Activated CD4-positive, alpha-beta T cell treated with anti-CD3 and anti-CD28 coated beads, Interleukin-2, amount 10 ng/mL, durations not matched to agents 7 days and 5 days (primary cell): Measurements from ENCODE around the gene TIGD2. TPM values are rescaled to one million over a fixed set of nuclear protein-coding genes. Genes with fewer than 3 reads are reported as not detected.

Source experiments
- CTCF ChIA-PET: fragments of 350-600 bp; sonication (Branson Sonifier 250); formaldehyde crosslinking; loops from one replicate; lab custom pipeline; 2021; ENCODE audit warnings: antibody characterized with exemption; lab: Charles Lee
- POLR2A ChIA-PET: fragments of 350-600 bp; sonication (Branson Sonifier 250); formaldehyde crosslinking; loops from one replicate; lab custom pipeline; 2021; ENCODE audit warnings: antibody characterized with exemption; lab: Charles Lee
- DNase-seq: peaks from one replicate; pipeline ENCODE4 v3.0.0-alpha.2; 2020
- H3K27ac Mint-ChIP-seq: one replicate; pipeline ENCODE4 v1.8.0; 2021; ENCODE audit warnings: mild to moderate bottlenecking, moderate library complexity, mixed read lengths
- H3K27me3 Mint-ChIP-seq: one replicate; pipeline ENCODE4 v1.8.0; 2021; ENCODE audit warnings: mixed read lengths
- H3K36me3 Mint-ChIP-seq: one replicate; pipeline ENCODE4 v1.8.0; 2021; ENCODE audit warnings: low read depth, mixed read lengths
- H3K4me1 Mint-ChIP-seq: one replicate; pipeline ENCODE4 v1.8.0; 2021; ENCODE audit warnings: mixed read lengths
- H3K4me3 Mint-ChIP-seq: one replicate; pipeline ENCODE4 v1.8.0; 2021; ENCODE audit warnings: mild to moderate bottlenecking, moderate library complexity, mixed read lengths
- H3K9me3 Mint-ChIP-seq: one replicate; pipeline ENCODE4 v1.8.0; 2021; ENCODE audit warnings: mixed read lengths
- total RNA-seq, 2 experiments: library from RNA; stranded (reverse); gene quantifications; one replicate each; pipeline ENCODE4 v1.2.3, GENCODE V29; 2021

Gene TIGD2
- 1 to 10 TPM; 5.9 to 6.4 TPM for total RNA-seq

GRCh38 chr4:89110986-89111832, at the start of gene TIGD2:
TSS of gene TIGD2 (plus strand) at chr4:89111533. CDS start at chr4:89112975, 1,442 bp downstream.
- peaks cover 7% of the 10 kb centered on the region for H3K9me3 Mint-ChIP-seq
- peak; percentile 85 for DNase-seq
- CTCF ChIA-PET, result interaction anchor here (0.6 to 0.7 kb wide), 3 partner anchors 11 to 655 kb away, joined by 3 read pairs; no protein-coding TSS in a partner anchor
- peak within 1 kb of the TSS; percentile 81 for H3K4me3 Mint-ChIP-seq
- POLR2A ChIA-PET, result no interaction called here
- peak within 1 kb of the TSS; percentile 87 for H3K27ac Mint-ChIP-seq
- H3K36me3 Mint-ChIP-seq, result peaks cover 9% of the 10 kb centered on the region
- H3K4me1 Mint-ChIP-seq, result peaks cover 22% of the 10 kb centered on the region
- peaks cover 23% of the 10 kb centered on the region for H3K27me3 Mint-ChIP-seq

DNA sequence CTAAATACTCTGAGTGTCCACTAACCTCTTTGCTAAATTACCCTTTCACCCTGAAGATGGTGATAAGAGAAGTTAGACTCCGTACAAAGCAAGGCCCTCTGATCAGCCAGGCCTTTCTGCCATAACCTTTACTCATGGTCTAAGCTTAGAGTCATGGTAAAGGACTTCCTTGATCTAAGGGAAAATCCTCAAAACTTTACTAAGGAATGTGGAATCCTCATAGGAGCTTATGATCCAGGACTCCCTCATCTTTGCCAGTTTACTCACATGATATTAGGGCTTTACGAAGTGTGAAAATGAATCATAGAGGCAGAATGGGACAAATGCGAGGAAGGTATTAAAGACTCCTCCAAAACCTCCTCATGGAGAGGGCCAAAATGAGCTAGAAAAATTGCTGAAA, 46.5 kb upstream of the TIGD2 start:
- H3K4me1 Mint-ChIP-seq, result peaks cover 4% of the 10 kb centered on the region
- POLR2A ChIA-PET, result no interaction called here
- CTCF ChIA-PET, result no interaction called here
- no peaks in the 10 kb centered on the region for H3K27me3 Mint-ChIP-seq
- DNase-seq, result no peak
- peaks cover 20% of the 10 kb centered on the region for H3K9me3 Mint-ChIP-seq
- H3K4me3 Mint-ChIP-seq, result no peak overlapping the region
- no peaks in the 10 kb centered on the region for H3K36me3 Mint-ChIP-seq
- no peak overlapping the region for H3K27ac Mint-ChIP-seq

GRCh38 chr4:89067417-89067816, 43.9 kb upstream of the TIGD2 start:
- Mint-ChIP-seq H3K27me3 (no peaks in the 10 kb centered on the region), H3K36me3 (no peaks in the 10 kb centered on the region), H3K4me3 (no peak overlapping the region), H3K4me1 (peaks cover 4% of the 10 kb centered on the region), H3K27ac (no peak overlapping the region), H3K9me3 (peaks cover 9% of the 10 kb centered on the region)
- ChIA-PET POLR2A (no interaction called here), CTCF (interaction anchor here (1.0 kb wide), 1 partner anchor 8 kb away, joined by 3 read pairs; no protein-coding TSS in a partner anchor)
- DNase-seq, result no peak

- DNase-seq, result no peak
- ChIA-PET CTCF (interaction anchor here (1.3 kb wide), 1 partner anchor 15 kb away, joined by 3 read pairs; no protein-coding TSS in a partner anchor), POLR2A (no interaction called here)
- no peaks in the 10 kb centered on the region for H3K36me3 Mint-ChIP-seq
- peaks cover 4% of the 10 kb centered on the region for H3K4me1 Mint-ChIP-seq
- no peak overlapping the region for H3K27ac Mint-ChIP-seq
- no peak overlapping the region for H3K4me3 Mint-ChIP-seq
- H3K9me3 Mint-ChIP-seq, result peaks cover 8% of the 10 kb centered on the region
- peaks cover 2% of the 10 kb centered on the region for H3K27me3 Mint-ChIP-seq
Measured at GRCh38 chr4:89069481-89069880, 41.9 kb upstream of the TIGD2 start.

GRCh38 chr4:89070041-89070440, 41.3 kb upstream of the TIGD2 start:
- no peaks in the 10 kb centered on the region for H3K36me3 Mint-ChIP-seq
- ChIA-PET POLR2A (no interaction called here), CTCF (interaction anchor here (1.3 kb wide), 1 partner anchor 15 kb away, joined by 3 read pairs; no protein-coding TSS in a partner anchor)
- H3K27me3 Mint-ChIP-seq, result peaks cover 2% of the 10 kb centered on the region
- no peak for DNase-seq
- no peak overlapping the region for H3K4me3 Mint-ChIP-seq
- H3K27ac Mint-ChIP-seq, result no peak overlapping the region
- peaks cover 4% of the 10 kb centered on the region for H3K4me1 Mint-ChIP-seq
- peaks cover 3% of the 10 kb centered on the region for H3K9me3 Mint-ChIP-seq

GRCh38 chr4:89071311-89071710, 40.0 kb upstream of the TIGD2 start:
- ChIA-PET POLR2A (no interaction called here), CTCF (no interaction called here)
- no peak overlapping the region for H3K4me3 Mint-ChIP-seq
- H3K27ac Mint-ChIP-seq, result no peak overlapping the region
- no peak for DNase-seq
- peaks cover 4% of the 10 kb centered on the region for H3K4me1 Mint-ChIP-seq
- H3K27me3 Mint-ChIP-seq, result peaks cover 2% of the 10 kb centered on the region
- H3K36me3 Mint-ChIP-seq, result no peaks in the 10 kb centered on the region
- peaks cover under 1% of the 10 kb centered on the region for H3K9me3 Mint-ChIP-seq

DNA sequence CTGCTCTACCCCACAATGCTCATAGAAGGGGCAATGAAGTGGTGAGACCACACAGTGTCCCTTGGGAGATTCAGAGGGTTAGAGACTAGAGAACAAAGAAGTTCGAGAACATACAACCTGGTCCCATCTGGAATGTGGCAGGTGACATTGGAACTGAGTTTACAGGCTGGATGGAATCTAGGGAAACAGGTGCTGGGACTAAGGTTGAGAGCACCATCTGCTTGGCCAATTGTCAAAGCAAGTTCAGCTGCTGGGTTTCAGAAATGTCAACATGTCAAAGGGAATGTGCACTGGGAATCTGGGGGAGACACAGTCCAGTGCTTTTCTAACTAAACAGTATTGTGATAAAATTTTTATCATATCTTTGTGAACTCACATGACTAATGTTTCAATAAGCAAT, 38.4 kb upstream of the TIGD2 start:
- Mint-ChIP-seq H3K27me3 (peaks cover 2% of the 10 kb centered on the region), H3K4me1 (peaks cover 4% of the 10 kb centered on the region), H3K36me3 (no peaks in the 10 kb centered on the region), H3K4me3 (no peak overlapping the region), H3K9me3 (peaks cover 11% of the 10 kb centered on the region), H3K27ac (no peak overlapping the region)
- CTCF ChIA-PET, result no interaction called here
- no peak for DNase-seq
- POLR2A ChIA-PET, result no interaction called here

GRCh38 chr4:89077761-89078160, 33.6 kb upstream of the TIGD2 start:
- CTCF ChIA-PET, result no interaction called here
- peaks cover 2% of the 10 kb centered on the region for H3K36me3 Mint-ChIP-seq
- peaks cover 5% of the 10 kb centered on the region for H3K4me1 Mint-ChIP-seq
- peaks cover 25% of the 10 kb centered on the region for H3K9me3 Mint-ChIP-seq
- POLR2A ChIA-PET, result no interaction called here
- no peak overlapping the region for H3K4me3 Mint-ChIP-seq
- DNase-seq, result no peak
- H3K27me3 Mint-ChIP-seq, result peaks cover 4% of the 10 kb centered on the region
- no peak overlapping the region for H3K27ac Mint-ChIP-seq

GRCh38 chr4:89078300-89078699, 33.0 kb upstream of the TIGD2 start:
- Mint-ChIP-seq H3K4me1 (peaks cover 5% of the 10 kb centered on the region), H3K27me3 (peaks cover 3% of the 10 kb centered on the region), H3K27ac (no peak overlapping the region), H3K4me3 (no peak overlapping the region), H3K9me3 (peaks cover 25% of the 10 kb centered on the region), H3K36me3 (peaks cover 2% of the 10 kb centered on the region)
- no peak for DNase-seq
- CTCF ChIA-PET, result no interaction called here
- POLR2A ChIA-PET, result no interaction called here

DNA sequence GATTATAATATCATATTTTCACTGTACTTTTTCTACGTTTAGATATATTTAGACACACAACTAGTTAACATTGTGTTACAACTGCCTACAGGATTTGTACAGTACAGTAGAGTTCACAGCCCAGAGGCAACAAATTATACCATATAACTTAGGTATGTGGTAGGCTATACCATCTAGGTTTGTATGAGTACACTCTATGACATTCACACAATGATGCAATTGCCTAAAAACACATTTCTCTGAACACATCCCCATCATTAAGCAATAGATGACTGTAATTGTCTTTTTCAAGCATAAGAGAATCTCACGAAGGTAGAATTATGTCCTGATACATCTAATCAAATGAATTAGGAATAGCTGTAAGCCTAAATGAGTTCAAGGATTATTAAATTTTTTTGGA, 12.3 kb upstream of the TIGD2 start:
- H3K27ac Mint-ChIP-seq, result no peak overlapping the region
- no peak for DNase-seq
- H3K36me3 Mint-ChIP-seq, result no peaks in the 10 kb centered on the region
- CTCF ChIA-PET, result interaction anchor here (0.5 kb wide), 1 partner anchor 19 kb away, joined by 3 read pairs; no protein-coding TSS in a partner anchor
- H3K4me1 Mint-ChIP-seq, result peaks cover 9% of the 10 kb centered on the region
- POLR2A ChIA-PET, result no interaction called here
- no peak overlapping the region for H3K4me3 Mint-ChIP-seq
- no peaks in the 10 kb centered on the region for H3K9me3 Mint-ChIP-seq
- H3K27me3 Mint-ChIP-seq, result peaks cover 2% of the 10 kb centered on the region

DNA sequence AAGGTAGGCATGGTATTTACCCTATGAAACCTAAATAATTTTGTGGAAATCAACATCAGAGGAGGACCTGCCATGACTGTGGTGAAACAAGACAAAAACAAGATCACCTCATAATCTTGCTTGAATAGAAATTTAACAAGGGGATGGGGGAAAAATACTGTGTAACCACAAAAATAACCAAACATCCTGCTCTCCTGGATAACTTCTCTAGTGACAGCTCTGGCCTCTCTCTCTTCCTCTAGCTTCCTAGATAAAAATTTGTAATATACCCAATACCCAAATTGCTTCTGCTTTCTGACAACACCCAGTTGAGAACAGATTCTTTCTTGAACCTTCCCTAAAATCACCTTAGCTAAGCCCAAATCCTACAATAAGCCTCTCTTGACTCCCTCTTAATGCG, 11.9 kb upstream of the TIGD2 start:
- Mint-ChIP-seq H3K27me3 (peaks cover 2% of the 10 kb centered on the region), H3K9me3 (no peaks in the 10 kb centered on the region), H3K4me3 (no peak overlapping the region), H3K4me1 (peaks cover 9% of the 10 kb centered on the region), H3K36me3 (no peaks in the 10 kb centered on the region), H3K27ac (no peak overlapping the region)
- ChIA-PET CTCF (interaction anchor here (0.5 to 0.6 kb wide), 2 partner anchors 12 to 19 kb away, joined by 3 read pairs; no protein-coding TSS in a partner anchor), POLR2A (no interaction called here)
- no peak for DNase-seq

GRCh38 chr4:89100853-89101252, 10.5 kb upstream of the TIGD2 start:
- no peak overlapping the region for H3K4me3 Mint-ChIP-seq
- no peak overlapping the region for H3K27ac Mint-ChIP-seq
- POLR2A ChIA-PET, result no interaction called here
- no peaks in the 10 kb centered on the region for H3K36me3 Mint-ChIP-seq
- H3K9me3 Mint-ChIP-seq, result no peaks in the 10 kb centered on the region
- H3K27me3 Mint-ChIP-seq, result no peaks in the 10 kb centered on the region
- CTCF ChIA-PET, result no interaction called here
- no peak for DNase-seq
- peaks cover 9% of the 10 kb centered on the region for H3K4me1 Mint-ChIP-seq
